ENCODE measurements around the gene IGLL5.

- TF ChIP-seq POLR2A (IDR thresholded peaks at IDR 0.05), result no peak
- no peak for TF ChIP-seq POLR2AphosphoS5 (IDR thresholded peaks at IDR 0.05)
Observed at GRCh38 chr22:22915670-22916035, 28.0 kb downstream of the IGLL5 start.
